ENCODE results near the gene AMY2A.

- no peak for TF ChIP-seq POLR2A (IDR thresholded peaks at IDR 0.05)
- no peak for TF ChIP-seq CTCF (IDR thresholded peaks at IDR 0.05)
Measured at GRCh38 chr1:103569493-103569892, 47.7 kb upstream of the AMY2A start.

Data from heart left ventricle (tissue), 13 donors.